NCI-H2107 (cell line): ENCODE measurements around the gene CD53.
"Not testable (repeated sequence)": the region's sequence is repeated elsewhere in the genome, so short reads cannot be mapped to it uniquely, and the experiment has no call there.

Experiments used
- DNase-seq: peaks from one replicate; lab custom pipeline; 2025; lab: John Stamatoyannopoulos, UW

Gene CD53, protein sequence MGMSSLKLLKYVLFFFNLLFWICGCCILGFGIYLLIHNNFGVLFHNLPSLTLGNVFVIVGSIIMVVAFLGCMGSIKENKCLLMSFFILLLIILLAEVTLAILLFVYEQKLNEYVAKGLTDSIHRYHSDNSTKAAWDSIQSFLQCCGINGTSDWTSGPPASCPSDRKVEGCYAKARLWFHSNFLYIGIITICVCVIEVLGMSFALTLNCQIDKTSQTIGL

DNA sequence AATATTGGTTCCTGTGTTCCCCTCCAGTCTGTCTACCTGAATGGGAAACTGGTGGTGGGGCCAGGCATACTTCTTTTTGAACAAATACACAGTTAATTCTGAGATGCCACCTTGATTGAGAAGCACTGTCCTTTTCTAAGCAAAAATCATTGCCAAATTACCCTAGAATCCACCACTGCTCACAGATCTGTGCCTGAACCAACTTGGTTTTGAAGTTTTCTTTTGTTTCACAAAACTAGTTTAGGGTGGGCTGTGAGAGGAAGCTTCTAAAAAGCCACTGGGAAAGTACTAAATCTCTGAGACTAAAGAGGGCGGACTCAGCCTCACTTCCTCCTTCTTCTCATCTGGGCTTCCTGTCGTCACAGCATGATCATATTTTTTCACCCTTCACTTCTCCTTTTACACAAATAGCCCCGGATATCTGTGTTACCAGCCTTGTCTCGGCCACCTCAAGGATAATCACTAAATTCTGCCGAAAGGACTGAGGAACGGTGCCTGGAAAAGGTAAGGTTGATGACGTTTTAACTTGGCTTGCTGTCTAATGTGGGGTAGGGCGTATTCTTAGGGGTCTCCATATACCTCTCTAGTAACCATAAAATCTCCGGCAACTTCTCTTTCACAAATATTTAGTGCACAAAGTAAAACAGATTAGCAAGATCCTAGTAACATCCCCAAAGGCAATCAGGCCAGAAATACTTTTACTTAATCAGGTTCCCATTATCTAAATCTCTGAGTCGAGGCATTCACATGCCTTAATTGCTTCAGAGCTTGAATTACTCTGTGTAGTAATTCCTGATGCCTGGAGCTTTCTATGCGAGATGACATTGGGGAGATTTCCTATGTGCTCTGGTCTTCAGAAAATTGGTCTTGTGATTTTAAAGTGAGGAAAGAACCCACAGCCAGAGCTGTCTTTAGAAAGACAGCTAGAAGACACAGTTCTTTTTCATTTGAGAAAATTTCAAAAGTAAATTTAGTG is at the start of gene CD53:
CD53 (plus strand) TSS at position 404 of the 976 bp plus-strand sequence. CDS start 18,261 bp downstream, outside the sequence.
- no peak for DNase-seq

DNA sequence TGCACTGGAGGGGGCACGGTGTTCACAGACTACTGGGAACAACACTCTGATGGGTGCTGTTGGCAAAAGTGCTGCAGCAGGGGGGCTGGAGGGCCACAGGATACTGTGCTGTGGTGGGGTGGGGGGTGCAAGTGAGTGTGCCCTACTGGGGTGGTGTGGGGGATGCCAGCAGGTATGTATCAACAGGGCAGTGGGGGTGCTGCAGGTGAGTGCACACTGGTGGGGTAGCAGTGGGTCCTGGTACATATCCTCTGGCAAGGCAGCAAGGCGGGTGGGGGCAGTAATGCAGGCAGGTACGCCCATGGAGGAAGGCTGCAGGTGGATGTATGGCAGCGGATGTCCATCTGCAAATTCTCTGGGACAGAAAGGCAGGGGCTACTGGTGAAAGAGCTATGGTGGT is 48.8 kb upstream of the CD53 start:
- DNase-seq, result no peak

DNA sequence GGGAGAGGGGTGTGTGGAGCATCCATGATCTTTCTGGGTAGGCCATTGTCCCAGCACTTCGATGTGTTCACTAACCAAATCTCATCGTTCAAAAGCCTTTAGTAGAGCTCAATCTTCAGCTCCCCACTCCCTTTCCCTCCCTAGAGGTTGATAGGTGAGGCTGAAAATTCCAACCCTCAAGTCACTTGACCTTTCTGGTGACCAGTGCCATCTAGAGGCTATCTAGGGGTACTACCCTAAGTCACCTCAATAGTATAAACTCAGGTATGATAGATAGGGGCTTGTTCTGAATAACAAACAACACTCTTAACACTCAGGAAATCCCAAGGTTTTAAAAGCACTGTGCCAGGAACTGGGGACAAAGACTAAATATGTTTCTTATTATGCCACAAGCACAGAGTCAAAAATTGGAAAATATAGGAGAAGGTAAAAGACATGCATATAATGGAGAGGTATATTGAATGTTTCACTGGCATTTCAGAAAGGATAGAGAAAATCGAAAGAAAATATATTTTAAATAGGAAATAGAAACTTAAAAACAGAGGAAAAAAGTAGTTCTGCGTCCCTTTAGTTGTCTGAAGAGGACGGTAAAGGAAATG is 42.9 kb upstream of the CD53 start:
- peak; percentile 43 for DNase-seq

DNA sequence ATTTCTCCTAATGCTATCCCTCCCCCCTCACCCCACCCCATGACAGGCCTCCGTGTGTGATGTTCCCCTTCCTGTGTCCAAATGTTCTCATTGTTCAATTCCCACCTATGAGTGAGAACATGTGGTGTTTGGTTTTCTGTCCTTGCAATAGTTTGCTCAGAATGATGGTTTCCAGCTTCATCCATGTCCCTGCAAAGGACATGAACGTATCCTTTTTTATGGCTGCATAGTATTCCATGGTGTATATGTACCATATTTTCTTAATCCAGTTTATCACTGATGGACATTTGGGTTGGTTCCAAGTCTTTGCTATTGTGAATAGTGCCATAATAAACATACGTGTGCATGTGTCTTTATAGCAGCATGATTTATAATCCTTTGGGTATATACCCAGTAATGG is 39.2 kb upstream of the CD53 start:
- DNase-seq, result not testable (repeated sequence)

DNA sequence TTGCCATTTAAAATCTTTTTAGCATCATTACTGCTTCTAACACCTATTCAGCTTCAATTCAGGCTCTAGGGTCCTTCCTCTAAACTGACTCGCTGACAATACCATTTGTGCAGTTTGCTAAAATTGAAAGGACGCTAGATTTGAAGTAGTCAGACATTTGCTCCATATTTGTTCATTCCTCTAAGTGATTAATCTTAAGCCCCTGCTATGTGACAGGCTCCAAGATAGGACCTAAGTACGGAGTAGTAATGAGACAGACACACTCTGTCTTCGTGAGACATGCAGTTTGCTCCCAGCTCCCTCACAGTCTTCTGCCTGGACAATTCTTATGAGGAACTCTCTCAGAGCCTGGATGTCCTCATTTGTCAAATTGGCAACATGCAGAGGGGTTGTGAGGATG is 26.1 kb upstream of the CD53 start:
- DNase-seq, result no peak

DNA sequence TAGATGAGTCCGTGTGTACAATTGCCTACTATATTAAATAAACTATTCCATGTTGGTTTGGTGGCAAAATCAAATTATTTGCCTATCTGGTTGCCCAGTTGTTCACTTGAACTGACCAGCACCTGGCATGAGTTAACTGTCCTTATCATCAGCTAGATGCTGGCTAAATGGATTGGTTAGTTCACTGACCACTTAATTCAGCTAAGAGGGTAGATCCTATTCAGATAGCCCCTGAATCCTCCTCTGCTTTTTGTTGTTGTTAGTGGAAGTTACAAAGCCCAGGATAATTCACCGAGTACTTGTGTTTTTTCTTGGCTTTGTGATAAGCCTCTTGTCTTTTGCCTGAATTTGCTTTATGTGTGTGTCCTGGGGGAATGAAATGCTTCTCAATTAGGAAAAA is 22.8 kb upstream of the CD53 start:
- no peak for DNase-seq

DNA sequence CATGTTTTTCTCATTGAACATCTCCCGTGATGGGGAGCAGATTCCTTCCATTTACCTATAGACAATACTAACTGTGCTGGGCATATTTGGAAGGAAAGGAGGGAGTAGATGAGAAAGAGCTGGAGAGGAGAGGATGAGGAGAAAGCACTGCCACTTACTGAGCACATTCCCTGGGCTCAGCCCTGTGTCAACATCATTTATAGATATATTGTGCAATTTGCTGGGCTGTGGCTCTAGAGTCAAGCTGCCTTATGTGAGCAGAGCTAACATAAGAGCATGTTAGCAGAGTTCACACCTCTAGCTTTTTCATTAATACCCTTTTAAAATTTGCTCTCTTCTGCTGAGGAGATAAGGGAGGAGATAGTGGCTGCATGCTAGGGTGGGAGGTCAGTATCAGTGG is 22.3 kb upstream of the CD53 start:
- DNase-seq, result no peak

DNA sequence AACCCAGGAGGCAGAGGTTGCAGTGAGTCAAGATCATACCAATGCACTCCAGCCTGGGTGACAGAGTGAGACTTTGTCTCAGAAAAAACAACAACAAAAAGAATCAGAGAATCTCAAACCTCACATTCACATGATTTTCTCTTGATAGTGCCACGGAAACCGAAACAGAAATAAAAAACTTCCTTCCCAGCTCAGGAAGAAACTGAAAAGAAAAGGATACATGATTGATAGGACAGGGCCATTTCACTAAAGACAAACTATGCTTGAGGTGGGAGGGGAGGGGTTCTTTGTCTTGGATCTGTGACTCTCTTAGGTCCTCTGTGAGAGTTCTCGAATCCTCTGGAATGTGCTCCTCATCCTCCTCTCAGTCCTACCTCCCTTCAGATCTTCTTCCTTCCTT is 19.8 kb upstream of the CD53 start:
- DNase-seq, result no peak

DNA sequence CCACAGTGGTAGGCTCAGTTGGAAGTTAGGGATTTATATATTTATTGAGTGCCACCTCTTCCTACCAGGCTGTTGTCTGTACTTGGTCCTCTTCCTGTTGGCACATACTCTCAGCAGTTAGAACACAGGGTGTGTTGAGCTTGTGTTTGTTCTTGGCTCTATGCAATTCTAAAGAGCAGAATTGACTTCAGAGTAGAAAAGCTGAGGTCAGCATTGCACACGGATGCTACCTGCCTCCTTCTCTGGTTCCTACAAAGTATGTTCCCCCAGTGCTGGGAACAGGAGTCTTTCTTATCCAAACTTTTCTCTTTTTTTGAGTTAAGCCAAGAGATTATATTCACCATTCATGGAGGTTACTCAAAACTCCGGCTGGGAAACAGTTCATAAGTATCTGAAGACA is 16.5 kb upstream of the CD53 start:
- no peak for DNase-seq

DNA sequence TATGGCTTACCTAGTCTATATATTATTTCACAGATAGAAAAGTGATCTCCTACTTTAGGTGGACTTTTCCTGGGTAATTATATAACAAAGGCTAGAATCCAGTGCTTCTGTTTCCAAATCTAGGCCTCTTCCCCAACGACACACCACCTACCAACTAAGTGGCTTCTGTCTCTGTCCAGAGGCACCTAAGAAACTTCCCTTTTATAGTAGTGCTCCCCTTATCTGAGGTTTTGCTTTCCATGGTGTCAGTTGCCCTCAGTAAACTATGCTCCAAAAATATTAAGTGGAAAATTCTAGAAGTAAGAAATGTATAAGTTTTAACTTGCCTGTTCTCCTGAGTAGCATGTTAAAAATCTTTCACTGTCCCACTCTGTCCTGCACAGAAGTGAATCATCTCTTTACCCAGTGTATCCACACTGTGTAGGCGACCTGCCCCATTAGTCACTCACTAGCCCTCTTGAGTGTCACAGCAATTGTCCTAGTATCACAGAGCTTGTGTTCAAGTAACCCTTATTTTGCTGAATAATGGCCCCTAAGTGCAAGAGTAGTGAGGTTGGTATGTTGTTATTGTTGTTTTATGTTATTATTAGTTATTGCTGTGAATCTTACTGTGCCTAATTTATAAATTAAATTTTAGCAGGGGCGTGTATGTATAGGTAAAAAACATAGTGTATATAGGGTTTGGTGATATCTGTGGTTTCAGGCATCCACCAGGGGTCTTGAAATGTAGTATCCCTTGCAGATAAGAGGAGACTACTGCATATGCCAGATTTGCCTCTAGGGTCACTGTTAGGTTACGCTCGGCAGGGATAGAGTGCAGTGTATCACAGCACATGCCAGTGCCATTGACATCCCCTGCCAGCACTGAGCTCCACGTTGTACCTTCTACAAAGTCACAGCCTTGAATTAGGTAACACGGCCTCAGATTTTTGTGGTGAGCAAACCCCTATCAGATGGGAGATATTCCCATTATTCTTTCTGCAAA is 14.7 kb upstream of the CD53 start:
- no peak for DNase-seq

DNA sequence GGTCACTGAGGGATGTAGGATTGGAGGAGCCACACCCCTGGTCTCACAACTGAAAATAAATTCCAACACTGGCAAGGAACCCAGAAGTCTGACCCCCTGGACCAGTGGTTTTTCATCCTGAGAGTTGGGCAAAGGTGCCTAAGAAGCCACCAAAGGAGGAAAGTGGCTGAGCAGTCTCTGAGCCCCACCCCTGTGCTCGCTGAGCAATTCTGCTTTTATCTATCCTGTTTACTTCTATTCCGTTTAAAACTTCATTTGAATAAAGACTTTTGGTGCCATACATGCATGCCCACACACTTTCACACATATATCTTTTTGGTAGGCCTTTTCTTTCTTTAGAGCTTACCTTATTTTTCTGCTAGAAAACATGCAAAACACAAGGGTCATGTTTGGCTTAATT is 13.9 kb upstream of the CD53 start:
- DNase-seq, result no peak

DNA sequence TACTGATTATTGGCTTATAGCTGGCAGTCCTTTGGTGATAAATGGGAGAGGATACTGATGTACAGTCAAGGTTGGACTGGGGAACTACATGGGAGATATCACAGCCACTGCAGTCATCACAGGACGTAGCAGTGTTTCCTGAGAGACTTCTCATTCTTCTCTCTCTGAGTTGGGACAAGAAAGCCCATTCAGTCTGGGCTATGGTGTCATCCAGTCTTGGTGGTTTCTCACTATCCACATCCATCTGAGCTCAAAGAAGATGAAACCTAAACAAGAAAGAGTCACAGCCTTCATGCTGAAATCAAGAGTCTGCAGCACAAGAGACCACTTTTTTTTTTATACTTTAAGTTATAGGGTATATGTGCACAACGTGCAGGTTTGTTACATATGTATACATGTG is 12.8 kb upstream of the CD53 start:
- no peak for DNase-seq

DNA sequence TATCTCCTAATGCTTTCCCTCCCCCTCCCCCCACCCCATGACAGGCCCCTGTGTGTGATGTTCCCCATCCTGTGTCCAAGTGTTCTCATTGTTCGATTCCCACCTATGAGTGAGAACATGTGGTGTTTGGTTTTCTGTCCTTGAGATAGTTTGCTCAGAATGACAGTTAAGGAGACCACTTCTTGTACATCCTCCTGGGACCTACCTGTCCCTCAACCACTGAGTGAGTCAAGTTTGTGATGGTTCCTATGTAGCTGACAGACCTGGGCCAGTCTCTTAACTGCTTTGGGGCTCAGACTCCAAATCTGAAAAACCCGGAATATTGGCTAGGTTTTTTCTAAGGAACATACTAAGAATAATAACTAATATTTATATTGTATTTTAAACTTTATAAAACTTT is 12.3 kb upstream of the CD53 start:
- DNase-seq, result not testable (repeated sequence)

DNA sequence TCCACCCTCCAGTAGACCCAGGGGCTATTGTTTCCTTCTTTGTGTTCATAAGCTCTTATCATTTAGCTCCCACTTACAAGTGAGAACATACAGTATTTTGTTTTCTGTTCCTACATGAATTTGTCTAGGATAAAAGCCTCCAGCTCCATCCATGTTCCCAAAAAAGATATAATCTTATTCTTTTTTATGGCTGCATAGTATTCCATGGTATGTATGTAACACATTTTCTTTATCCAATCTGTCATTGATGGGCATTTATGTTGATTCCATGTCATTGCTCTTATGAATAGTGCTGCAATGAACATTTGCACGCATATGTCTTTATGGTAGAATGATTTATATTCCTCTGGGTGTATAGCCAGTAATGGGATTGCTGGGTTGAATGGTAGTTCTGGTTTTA is 11.0 kb upstream of the CD53 start:
- not testable (repeated sequence) for DNase-seq

DNA sequence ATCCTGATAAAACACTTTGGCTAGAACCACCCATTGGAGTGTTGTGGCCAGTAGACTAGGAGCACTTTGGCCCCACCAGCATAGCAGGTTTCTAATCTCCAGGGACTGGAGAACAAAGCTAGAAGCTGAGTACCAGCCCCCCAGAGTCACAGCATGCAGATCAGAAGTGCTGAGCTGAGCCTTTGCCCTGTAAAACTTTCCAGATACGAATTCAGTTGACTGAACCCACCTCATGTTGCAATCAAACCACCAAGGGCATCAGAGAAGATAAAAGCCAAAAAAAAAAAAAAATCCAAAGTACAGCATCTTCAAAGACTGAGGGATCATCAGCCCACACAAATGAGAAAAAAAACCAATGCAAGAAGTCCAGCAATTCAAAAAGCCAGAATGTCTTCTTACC is 8.7 kb upstream of the CD53 start:
- no peak for DNase-seq

DNA sequence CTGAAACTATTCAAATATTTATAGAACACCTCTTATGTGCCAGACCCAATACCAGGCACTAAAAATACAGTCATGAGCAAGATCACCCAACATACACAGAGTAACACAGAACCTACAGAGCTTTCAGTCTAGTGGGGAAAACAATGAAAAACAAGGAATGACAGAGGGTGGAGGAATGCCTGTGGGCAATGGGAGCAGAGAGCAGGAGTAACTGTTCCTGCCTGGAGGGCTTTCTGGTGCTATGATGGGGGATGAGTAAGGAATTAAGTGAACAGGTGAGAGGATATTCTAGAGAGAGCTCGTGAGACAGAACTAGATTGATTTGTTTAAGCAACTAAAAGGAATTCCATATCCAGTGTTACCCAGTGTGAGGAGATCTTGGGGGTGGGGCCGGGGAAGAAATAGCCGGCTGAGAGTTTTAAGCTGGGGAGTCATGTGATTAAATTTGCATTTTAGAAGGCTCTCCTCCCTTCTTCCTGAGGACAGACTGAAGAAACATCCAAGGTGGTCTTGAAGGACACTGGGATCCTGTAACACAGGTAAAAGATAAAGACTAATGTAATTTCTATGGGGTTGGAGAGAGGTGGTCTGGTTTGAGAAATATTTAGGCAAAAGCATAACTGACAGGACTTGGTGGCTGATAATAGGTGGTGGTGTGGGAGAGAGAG is 2.1 kb upstream of the CD53 start:
- DNase-seq, result no peak

DNA sequence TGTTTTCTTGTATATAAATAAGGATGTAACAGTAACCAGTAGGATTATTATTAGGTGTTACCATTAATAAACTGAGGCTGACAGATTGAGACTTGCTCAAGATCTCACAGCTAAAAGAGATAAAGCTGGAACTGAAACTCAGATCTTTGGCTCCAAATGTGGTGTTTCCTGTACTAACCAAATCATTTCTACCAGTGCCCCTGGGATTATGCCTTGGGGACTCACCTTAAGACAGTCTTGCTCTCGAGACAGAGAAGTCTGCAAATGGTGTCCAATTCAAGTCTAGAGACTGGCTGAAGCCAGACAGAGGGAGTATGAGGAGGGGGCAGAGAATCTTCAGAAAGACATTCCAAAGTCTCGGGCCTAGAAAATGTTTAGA is 593 bp upstream of the CD53 start:
- DNase-seq, result no peak

DNA sequence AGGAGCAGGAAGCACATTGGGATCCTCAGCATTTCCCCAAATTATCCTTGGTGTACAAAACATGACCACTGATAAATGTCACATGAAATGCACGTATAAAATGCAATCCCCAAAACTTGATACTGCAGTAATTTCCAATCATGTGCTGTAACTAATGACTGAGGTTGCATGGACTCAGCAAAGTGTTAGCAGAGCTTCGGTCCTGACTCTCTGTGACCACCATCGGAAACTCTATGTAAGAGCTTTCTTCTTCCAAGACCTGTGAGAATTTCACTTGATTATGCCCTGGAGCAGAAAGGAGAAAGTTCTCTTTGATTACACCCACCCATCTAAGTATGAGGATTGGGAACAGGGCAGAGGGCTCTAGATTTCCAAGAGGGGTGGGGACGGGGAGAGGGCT is 908 bp downstream of the CD53 start:
- DNase-seq, result no peak

DNA sequence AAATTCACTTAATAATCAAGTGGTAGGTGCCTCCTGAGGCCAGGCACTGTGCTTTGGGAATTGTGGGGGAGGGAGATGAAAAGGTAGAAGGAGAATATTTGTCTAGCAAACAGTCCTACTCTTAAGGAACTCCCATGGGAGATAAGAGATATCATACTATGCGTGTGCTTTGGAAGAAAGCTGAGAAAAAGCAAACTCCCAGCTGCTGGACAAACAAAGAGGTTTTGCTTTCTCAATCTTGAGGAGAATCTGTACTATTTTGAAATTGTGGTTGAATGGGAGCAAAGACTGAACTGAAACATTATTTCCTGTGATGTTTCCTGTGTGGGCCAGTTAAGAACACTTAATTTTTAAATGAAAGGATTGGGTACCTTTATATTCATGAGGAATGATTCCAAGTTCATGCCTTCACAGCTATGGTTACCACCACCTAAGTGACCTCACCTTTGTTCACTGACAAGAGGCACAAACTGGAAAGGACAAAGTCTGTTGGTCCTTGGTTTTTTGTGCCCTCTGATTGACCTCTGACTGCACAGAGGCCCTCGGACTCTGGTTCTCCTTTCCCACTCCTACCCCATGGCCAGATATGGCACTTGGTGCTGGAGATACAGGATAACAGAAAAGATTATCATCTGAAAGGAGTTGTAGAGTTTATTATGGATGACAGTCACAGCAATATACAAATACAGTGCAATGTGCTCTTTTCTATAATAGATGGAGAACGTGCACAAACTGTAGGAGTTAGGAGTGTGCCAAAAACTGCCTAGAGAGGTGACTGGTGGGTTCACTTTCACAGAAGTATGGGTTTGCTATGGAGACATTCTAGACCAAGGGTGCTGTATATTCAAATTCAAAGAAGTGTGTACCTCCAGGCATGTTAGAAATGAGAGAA is 1.6 kb downstream of the CD53 start:
- no peak for DNase-seq

DNA sequence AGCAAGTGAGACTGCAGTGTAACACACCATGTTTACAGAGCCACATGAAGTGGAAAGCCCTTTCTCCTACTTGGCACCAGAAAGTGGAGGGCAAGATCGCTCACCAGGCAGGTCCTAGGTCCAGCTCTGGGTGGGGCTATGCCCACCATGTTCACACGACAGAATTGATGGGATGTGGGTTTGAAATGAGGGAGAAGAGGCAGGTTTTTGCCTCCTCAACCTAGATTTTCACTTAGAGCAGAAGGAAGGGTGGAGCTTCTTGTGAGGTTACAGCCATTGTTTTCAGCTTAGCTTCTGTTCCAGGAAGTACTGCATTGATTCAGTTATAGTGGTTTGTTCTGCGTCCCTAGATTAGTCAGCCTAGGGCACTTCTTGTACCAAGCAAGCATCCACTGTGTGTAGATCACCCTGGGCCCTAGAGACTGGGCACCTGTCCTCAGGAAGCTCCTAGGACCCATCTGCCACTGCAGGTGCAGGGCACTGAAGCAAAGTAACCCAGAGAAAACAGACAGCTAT is 2.3 kb downstream of the CD53 start:
- no peak for DNase-seq
